Mesenchymal stem cell (in vitro differentiated cells and primary cell): ENCODE data around the gene ZFP90.

ENCODE experiments used
- DNase-seq: peaks from one replicate; pipeline ENCODE4 v3.0.0-alpha.2; 2013
- H2AFZ ChIP-seq: one replicate; pipeline ENCODE4 v1.6.1; 2013; ENCODE audit warnings: low read depth, mild to moderate bottlenecking, control low read depth, inconsistent platforms, low read length, moderate library complexity
- H2AK5ac ChIP-seq: 2 replicates; pipeline ENCODE4 v1.6.1; 2013; ENCODE audit warnings: low read length, moderate library complexity, mild to moderate bottlenecking, inconsistent platforms; ENCODE audit not compliant: severe bottlenecking
- H2BK120ac ChIP-seq: one replicate; pipeline ENCODE4 v1.6.1; 2013; ENCODE audit warnings: low read depth, mild to moderate bottlenecking, inconsistent platforms, low read length, moderate library complexity
- H2BK12ac ChIP-seq, 2 experiments: one replicate each; pipeline ENCODE4 v1.6.1; 2013; ENCODE audit warnings: inconsistent platforms in 2 of 2, low read length in 2 of 2, mild to moderate bottlenecking in 2 of 2, moderate library complexity in 2 of 2, control low read depth in 1 of 2
- H2BK15ac ChIP-seq: one replicate; pipeline ENCODE4 v1.6.1; 2013; ENCODE audit warnings: mild to moderate bottlenecking, low read depth, inconsistent platforms; ENCODE audit not compliant: poor library complexity, severe bottlenecking
- H2BK5ac ChIP-seq: 2 replicates; pipeline ENCODE4 v1.6.1; 2013; ENCODE audit warnings: low read depth, mild to moderate bottlenecking, low read length, control low read depth, inconsistent platforms; ENCODE audit not compliant: poor library complexity, severe bottlenecking
- H3K14ac ChIP-seq, 2 experiments: one replicate each; pipeline ENCODE4 v1.6.1; 2013; ENCODE audit warnings: inconsistent platforms in 2 of 2, low read length in 2 of 2, control low read depth in 1 of 2, mild to moderate bottlenecking in 1 of 2, moderate library complexity in 1 of 2
- H3K18ac ChIP-seq, 2 experiments: one replicate each; pipeline ENCODE4 v1.6.1; 2013; ENCODE audit warnings: inconsistent platforms in 2 of 2, low read length in 2 of 2, control low read depth in 1 of 2, low read depth in 1 of 2, mild to moderate bottlenecking in 1 of 2
- H3K23ac ChIP-seq, 2 experiments: one replicate each; pipeline ENCODE4 v1.6.1; 2013; ENCODE audit warnings: inconsistent platforms in 2 of 2, low read length in 2 of 2, mild to moderate bottlenecking in 2 of 2, moderate library complexity in 2 of 2, control low read depth in 1 of 2
- H3K27ac ChIP-seq: 2 replicates; pipeline ENCODE4 v1.5.1; 2013; ENCODE audit warnings: mild to moderate bottlenecking, moderate library complexity, low read length, control low read depth, inconsistent platforms; ENCODE audit not compliant: poor library complexity, severe bottlenecking
- H3K27me3 ChIP-seq, 2 experiments: 2 replicates each; pipeline versions ENCODE4 v1.6.1 to v1.7.0; 2013; ENCODE audit warnings: low read length in 2 of 2, mild to moderate bottlenecking in 2 of 2, moderate library complexity in 2 of 2, control low read depth in 1 of 2, inconsistent platforms in 1 of 2; ENCODE audit not compliant: control insufficient read depth in 1 of 2, insufficient read depth in 1 of 2
- H3K36me3 ChIP-seq, 2 experiments: 2 replicates each; pipeline versions ENCODE4 v1.6.1 to v1.7.0; 2013; ENCODE audit warnings: low read length in 2 of 2, control low read depth in 1 of 2, inconsistent platforms in 1 of 2, low read depth in 1 of 2, mild to moderate bottlenecking in 1 of 2; ENCODE audit not compliant: insufficient read depth in 2 of 2, control insufficient read depth in 1 of 2
- H3K4ac ChIP-seq, 2 experiments: one replicate each; pipeline ENCODE4 v1.6.1; 2013; ENCODE audit warnings: inconsistent platforms in 2 of 2, low read length in 2 of 2, mild to moderate bottlenecking in 2 of 2, moderate library complexity in 2 of 2, control low read depth in 1 of 2, low read depth in 1 of 2
- H3K4me1 ChIP-seq: 2 replicates; pipeline ENCODE4 v1.6.1; 2013; ENCODE audit warnings: low read depth, low read length, control low read depth; ENCODE audit not compliant: control insufficient read depth, insufficient read depth
- H3K4me2 ChIP-seq: 2 replicates; pipeline ENCODE4 v1.6.1; 2013; ENCODE audit warnings: low read length, mild to moderate bottlenecking, inconsistent platforms; ENCODE audit not compliant: poor library complexity, severe bottlenecking
- H3K4me3 ChIP-seq, 2 experiments: 2 replicates each; pipeline versions ENCODE4 v1.5.1 to v1.7.0; 2013; ENCODE audit warnings: low read length in 2 of 2, mild to moderate bottlenecking in 2 of 2, control low read depth in 1 of 2, low read depth in 1 of 2; ENCODE audit not compliant: insufficient read depth in 1 of 2
- H3K79me1 ChIP-seq: replicated peaks from 2 replicates; pipeline ENCODE4 v1.6.1; 2013; ENCODE audit warnings: mild to moderate bottlenecking, control low read depth, low read length, inconsistent platforms; ENCODE audit not compliant: poor library complexity, severe bottlenecking
- H3K9ac ChIP-seq: 2 replicates; pipeline ENCODE4 v1.7.0; 2013; ENCODE audit warnings: mild to moderate bottlenecking, low read length, moderate library complexity
- H3K9me3 ChIP-seq: 2 replicates; pipeline ENCODE4 v1.7.0; 2013; ENCODE audit warnings: mild to moderate bottlenecking, low read length; ENCODE audit not compliant: control insufficient read depth
- H4K8ac ChIP-seq: one replicate; pipeline ENCODE4 v1.6.1; 2013; ENCODE audit warnings: inconsistent platforms, mild to moderate bottlenecking, low read length, moderate library complexity
- H4K91ac ChIP-seq: one replicate; pipeline ENCODE4 v1.6.1; 2013; ENCODE audit warnings: mild to moderate bottlenecking, low read length, inconsistent platforms
- WGBS: methylation state at CpG from one replicate; pipeline ENCODE4 v1.1.7; 2013; ENCODE audit warnings: mixed read lengths; 5-methylcytosine and 5-hydroxymethylcytosine counted together

Gene ZFP90

GRCh38 chr16:68510775-68511174, 28.3 kb upstream of the ZFP90 start:
- DNase-seq = no peak
- Histone ChIP-seq H3K9ac (no peak overlapping the region), H3K36me3 (no peaks in the 10 kb centered on the region), H3K27me3 (peaks cover 18 to 30% of the 10 kb centered on the region in 2 experiments), H3K4ac (no peak overlapping the region), H3K4me1 (peaks cover 12% of the 10 kb centered on the region), H3K9me3 (no peaks in the 10 kb centered on the region), H2AFZ (no peak overlapping the region), H2AK5ac (no peak overlapping the region), H4K8ac (no peak overlapping the region), H3K27ac (no peak overlapping the region), H2BK5ac (no peak overlapping the region), H3K23ac (no peak overlapping the region), H3K79me1 (no peaks in the 10 kb centered on the region), H2BK15ac (no peak overlapping the region), H3K4me3 (no peak overlapping the region), H3K14ac (no peak overlapping the region), H4K91ac (peak overlapping the region; percentile 41), H2BK12ac (no peak overlapping the region), H2BK120ac (no peak overlapping the region), H3K4me2 (no peak overlapping the region), H3K18ac (no peak overlapping the region)
- 93% methylated on average over 3 of the region's 3 CpGs for WGBS

GRCh38 chr16:68512183-68512582, 26.9 kb upstream of the ZFP90 start:
- no peaks in the 10 kb centered on the region for H3K9me3 ChIP-seq
- no peak overlapping the region for H3K4me2 ChIP-seq
- no peak overlapping the region for H2AFZ ChIP-seq
- no peak overlapping the region for H3K14ac ChIP-seq
- no peak overlapping the region for H3K4me3 ChIP-seq
- H2BK15ac ChIP-seq = no peak overlapping the region
- H4K8ac ChIP-seq = no peak overlapping the region
- no peak overlapping the region for H4K91ac ChIP-seq
- H3K23ac ChIP-seq = no peak overlapping the region
- DNase-seq = no peak
- H3K79me1 ChIP-seq = no peaks in the 10 kb centered on the region
- no peak overlapping the region for H3K18ac ChIP-seq
- no peak overlapping the region for H3K4ac ChIP-seq
- no peak overlapping the region for H2AK5ac ChIP-seq
- H2BK120ac ChIP-seq = no peak overlapping the region
- no peak overlapping the region for H2BK5ac ChIP-seq
- no peak overlapping the region for H3K9ac ChIP-seq
- H3K27ac ChIP-seq = no peak overlapping the region
- 88% methylated on average over 6 of the region's 8 CpGs for WGBS
- H3K4me1 ChIP-seq = peaks cover 8% of the 10 kb centered on the region
- H3K27me3 ChIP-seq = peaks cover 5 to 27% of the 10 kb centered on the region in 2 experiments
- no peaks in the 10 kb centered on the region for H3K36me3 ChIP-seq
- H2BK12ac ChIP-seq = no peak overlapping the region

- DNase-seq = no peak
- no peak overlapping the region for H3K18ac ChIP-seq
- H3K14ac ChIP-seq = no peak overlapping the region
- H4K91ac ChIP-seq = no peak overlapping the region
- no peak overlapping the region for H2BK120ac ChIP-seq
- H3K4me1 ChIP-seq = peaks cover 8% of the 10 kb centered on the region
- no peaks in the 10 kb centered on the region for H3K9me3 ChIP-seq
- 100% methylated on average over 1 of the region's 1 CpG for WGBS
- no peak overlapping the region for H2BK12ac ChIP-seq
- no peak overlapping the region for H3K4ac ChIP-seq
- no peak overlapping the region for H2AK5ac ChIP-seq
- no peak overlapping the region for H4K8ac ChIP-seq
- no peak overlapping the region for H3K4me3 ChIP-seq
- no peak overlapping the region for H2BK15ac ChIP-seq
- no peak overlapping the region for H2BK5ac ChIP-seq
- H3K9ac ChIP-seq = no peak overlapping the region
- no peak overlapping the region for H3K23ac ChIP-seq
- peaks cover 0 to 22% of the 10 kb centered on the region in 2 experiments for H3K27me3 ChIP-seq
- H2AFZ ChIP-seq = no peak overlapping the region
- H3K36me3 ChIP-seq = no peaks in the 10 kb centered on the region
- no peaks in the 10 kb centered on the region for H3K79me1 ChIP-seq
- no peak overlapping the region for H3K27ac ChIP-seq
- no peak overlapping the region for H3K4me2 ChIP-seq
Measured at GRCh38 chr16:68512742-68513141, 26.3 kb upstream of the ZFP90 start.

DNA sequence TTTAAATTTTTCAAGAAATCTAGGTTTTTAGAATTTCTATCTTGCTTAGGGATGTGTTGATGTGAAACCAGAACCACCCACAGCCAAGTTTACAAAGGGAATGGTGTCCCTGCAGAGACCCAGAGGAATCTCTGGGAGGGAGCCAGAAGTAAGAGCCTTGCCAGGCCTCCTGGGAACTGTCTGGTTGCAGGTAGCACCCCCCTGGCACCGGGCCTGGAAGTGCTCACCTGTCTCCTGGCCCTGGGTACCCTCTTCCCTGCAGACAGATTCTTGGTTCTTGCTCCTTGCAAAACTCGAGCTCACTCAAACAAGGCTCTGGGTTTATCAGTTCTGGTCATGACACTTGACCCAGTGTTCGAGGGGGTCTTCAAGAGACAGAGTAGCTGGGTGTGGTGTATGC, 24.6 kb upstream of the ZFP90 start:
- no peak overlapping the region for H2BK15ac ChIP-seq
- DNase-seq = no peak
- H3K4me2 ChIP-seq = no peak overlapping the region
- H3K27ac ChIP-seq = no peak overlapping the region
- H2AFZ ChIP-seq = no peak overlapping the region
- no peak overlapping the region for H2BK12ac ChIP-seq
- no peak overlapping the region for H3K23ac ChIP-seq
- H3K9ac ChIP-seq = no peak overlapping the region
- H4K8ac ChIP-seq = no peak overlapping the region
- H3K27me3 ChIP-seq = peaks cover 8 to 11% of the 10 kb centered on the region in 2 experiments
- H3K18ac ChIP-seq = no peak overlapping the region
- no peak overlapping the region for H2AK5ac ChIP-seq
- no peaks in the 10 kb centered on the region for H3K79me1 ChIP-seq
- H2BK5ac ChIP-seq = no peak overlapping the region
- no peak overlapping the region for H3K14ac ChIP-seq
- no peaks in the 10 kb centered on the region for H3K36me3 ChIP-seq
- no peak overlapping the region for H4K91ac ChIP-seq
- H3K4me1 ChIP-seq = peaks cover 8% of the 10 kb centered on the region
- no peak overlapping the region for H3K4ac ChIP-seq
- WGBS = 67% methylated on average over 3 of the region's 3 CpGs
- no peaks in the 10 kb centered on the region for H3K9me3 ChIP-seq
- no peak overlapping the region for H2BK120ac ChIP-seq
- no peak overlapping the region for H3K4me3 ChIP-seq
